Measurements from ENCODE around the gene ALDH2.

GRCh38 chr12:111730420-111730819 lies 36.3 kb upstream of the ALDH2 start:
- TF ChIP-seq POLR2A (IDR thresholded peaks at IDR 0.05; ENCODE audit: extremely low read depth, insufficient read length): no peak
- no peak for TF ChIP-seq CTCF (IDR thresholded peaks at IDR 0.05; ENCODE audit: low read depth, low read length)

Data from NB4 (cell line).